Trophoblast cell (in vitro differentiated cells and primary cell): Measurements from ENCODE around the gene CACNA1D.

Source experiments
- DNase-seq, 2 donors: peaks; one replicate each; pipeline ENCODE4 v3.0.0-alpha.2; 2016
- H2AFZ ChIP-seq: 2 replicates; pipeline ENCODE4 v1.6.1; 2013; ENCODE audit warnings: low read length, moderate library complexity, mild to moderate bottlenecking; ENCODE audit not compliant: insufficient read depth, poor library complexity
- H2AK5ac ChIP-seq: 2 replicates; pipeline ENCODE4 v1.6.1; 2013; ENCODE audit warnings: mild to moderate bottlenecking, low read length
- H2BK120ac ChIP-seq: 2 replicates; pipeline ENCODE4 v1.6.1; 2013; ENCODE audit warnings: low read length, mild to moderate bottlenecking, moderate library complexity; ENCODE audit not compliant: insufficient read depth, poor library complexity
- H2BK12ac ChIP-seq: 2 replicates; pipeline ENCODE4 v1.6.1; 2013; ENCODE audit warnings: mild to moderate bottlenecking, low read length, moderate library complexity
- H2BK5ac ChIP-seq: 2 replicates; pipeline ENCODE4 v1.6.1; 2013; ENCODE audit warnings: low read length, low read depth, moderate library complexity, mild to moderate bottlenecking; ENCODE audit not compliant: poor library complexity
- H3K14ac ChIP-seq: 2 replicates; pipeline ENCODE4 v1.6.1; 2013; ENCODE audit warnings: mild to moderate bottlenecking, low read length
- H3K18ac ChIP-seq: 2 replicates; pipeline ENCODE4 v1.6.1; 2013; ENCODE audit warnings: mild to moderate bottlenecking, low read length
- H3K23ac ChIP-seq: 2 replicates; pipeline ENCODE4 v1.6.1; 2013; ENCODE audit warnings: low read length
- H3K27ac ChIP-seq: 2 replicates; pipeline ENCODE4 v1.5.1; 2013; ENCODE audit warnings: low read depth, mild to moderate bottlenecking, inconsistent platforms, low read length, moderate library complexity
- H3K27me3 ChIP-seq: 2 replicates; pipeline ENCODE4 v1.6.1; 2013; ENCODE audit warnings: inconsistent platforms, mild to moderate bottlenecking, low read length, moderate library complexity; ENCODE audit not compliant: insufficient read depth
- H3K36me3 ChIP-seq, 2 experiments: 1 replicate in 1 of 2; 2 replicates in 1 of 2; pipeline ENCODE4 v1.6.1; 2013; ENCODE audit warnings: low read length in 2 of 2, mild to moderate bottlenecking in 2 of 2, moderate library complexity in 1 of 2; ENCODE audit not compliant: insufficient read depth in 2 of 2, control insufficient read depth in 1 of 2
- H3K4ac ChIP-seq: 2 replicates; pipeline ENCODE4 v1.6.1; 2013; ENCODE audit warnings: low read depth, mild to moderate bottlenecking, low read length, moderate library complexity
- H3K4me1 ChIP-seq, 2 experiments: 1 replicate in 1 of 2; 2 replicates in 1 of 2; pipeline ENCODE4 v1.6.1; 2013; ENCODE audit warnings: low read length in 2 of 2, mild to moderate bottlenecking in 2 of 2, moderate library complexity in 1 of 2; ENCODE audit not compliant: insufficient read depth in 2 of 2, control insufficient read depth in 1 of 2
- H3K4me2 ChIP-seq: 2 replicates; pipeline ENCODE4 v1.6.1; 2013; ENCODE audit warnings: inconsistent platforms, mild to moderate bottlenecking, low read length, moderate library complexity
- H3K4me3 ChIP-seq: 2 replicates; pipeline ENCODE4 v1.5.1; 2013; ENCODE audit warnings: mild to moderate bottlenecking, low read depth, low read length, inconsistent platforms
- H3K79me1 ChIP-seq: one replicate; pipeline ENCODE4 v1.6.1; 2013; ENCODE audit warnings: low read length
- H3K79me2 ChIP-seq: 2 replicates; pipeline ENCODE4 v1.6.1; 2013; ENCODE audit warnings: low read length, mild to moderate bottlenecking; ENCODE audit not compliant: control insufficient read depth, insufficient read depth, poor library complexity
- H3K9ac ChIP-seq: 2 replicates; pipeline ENCODE4 v1.6.1; 2013; ENCODE audit warnings: mild to moderate bottlenecking, low read length
- H3K9me3 ChIP-seq: 2 replicates; pipeline ENCODE4 v1.6.1; 2013; ENCODE audit warnings: low read depth, mild to moderate bottlenecking, control low read depth, inconsistent platforms, low read length; ENCODE audit not compliant: insufficient read depth
- H4K12ac ChIP-seq: 2 replicates; pipeline ENCODE4 v1.6.1; 2013; ENCODE audit warnings: low read depth, mild to moderate bottlenecking, low read length, moderate library complexity
- H4K8ac ChIP-seq: 2 replicates; pipeline ENCODE4 v1.6.1; 2013; ENCODE audit warnings: low read depth, mild to moderate bottlenecking, low read length, moderate library complexity
- H4K91ac ChIP-seq: one replicate; pipeline ENCODE4 v1.6.1; 2013; ENCODE audit warnings: low read depth, mild to moderate bottlenecking, low read length, moderate library complexity
- WGBS: extraction: QIAGEN DNeasy Blood & Tissue Kit; methylation state at CpG from one replicate; pipeline ENCODE4 v1.1.7; 2013; ENCODE audit warnings: missing lambda C conversion rate; ENCODE audit not compliant: insufficient read length, insufficient coverage; ENCODE audit errors: extremely low coverage; 5-methylcytosine and 5-hydroxymethylcytosine counted together

The CACNA1D gene

DNA sequence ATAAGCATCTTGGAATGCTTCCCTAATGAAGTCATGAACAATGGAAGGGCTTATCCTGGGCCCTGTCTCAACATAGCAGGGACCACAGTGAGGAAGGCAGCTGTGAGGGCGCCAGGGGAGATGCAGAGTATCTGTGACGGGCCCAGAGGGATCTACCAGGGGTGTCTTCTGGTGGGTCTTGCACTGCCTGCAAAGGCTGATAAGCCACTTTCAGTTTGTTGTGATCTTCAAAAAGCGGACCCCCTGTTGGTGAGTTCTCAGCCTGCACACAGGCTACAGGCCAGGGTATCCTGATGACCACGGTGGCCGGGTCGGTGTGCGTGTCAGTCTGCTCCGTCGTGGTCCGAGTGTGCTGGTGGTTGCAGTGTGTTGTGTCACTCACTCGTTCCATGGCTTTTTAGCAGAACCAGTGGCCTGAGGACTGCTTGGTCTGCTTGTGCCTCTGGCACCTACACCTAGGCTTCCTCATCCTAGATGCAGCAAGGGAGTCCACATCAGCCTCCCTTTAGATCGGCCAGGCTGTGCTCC, 305.0 kb downstream of the CACNA1D start:
- no peak overlapping the region for H3K4me2 ChIP-seq
- no CpG with 5 or more reads among the region's 12 CpGs for WGBS
- no peaks in the 10 kb centered on the region for H3K36me3 ChIP-seq
- no peaks in the 10 kb centered on the region for H3K27me3 ChIP-seq
- no peaks in the 10 kb centered on the region for H3K79me2 ChIP-seq
- no peak overlapping the region for H3K27ac ChIP-seq
- no peak overlapping the region for H3K18ac ChIP-seq
- DNase-seq = no peak
- H3K4me1 ChIP-seq = peaks cover 13% of the 10 kb centered on the region in 2 experiments
- H4K91ac ChIP-seq = no peak overlapping the region
- H3K79me1 ChIP-seq = peaks cover 4% of the 10 kb centered on the region
- no peak overlapping the region for H2BK5ac ChIP-seq
- H2AFZ ChIP-seq = no peak overlapping the region
- no peak overlapping the region for H3K4me3 ChIP-seq
- H3K9ac ChIP-seq = no peak overlapping the region
- H2BK120ac ChIP-seq = no peak overlapping the region
- no peak overlapping the region for H3K4ac ChIP-seq
- H3K14ac ChIP-seq = no peak overlapping the region
- H3K23ac ChIP-seq = no peak overlapping the region
- no peak overlapping the region for H4K12ac ChIP-seq
- no peak overlapping the region for H2AK5ac ChIP-seq
- no peak overlapping the region for H2BK12ac ChIP-seq
- H3K9me3 ChIP-seq = no peaks in the 10 kb centered on the region
- no peak overlapping the region for H4K8ac ChIP-seq

DNA sequence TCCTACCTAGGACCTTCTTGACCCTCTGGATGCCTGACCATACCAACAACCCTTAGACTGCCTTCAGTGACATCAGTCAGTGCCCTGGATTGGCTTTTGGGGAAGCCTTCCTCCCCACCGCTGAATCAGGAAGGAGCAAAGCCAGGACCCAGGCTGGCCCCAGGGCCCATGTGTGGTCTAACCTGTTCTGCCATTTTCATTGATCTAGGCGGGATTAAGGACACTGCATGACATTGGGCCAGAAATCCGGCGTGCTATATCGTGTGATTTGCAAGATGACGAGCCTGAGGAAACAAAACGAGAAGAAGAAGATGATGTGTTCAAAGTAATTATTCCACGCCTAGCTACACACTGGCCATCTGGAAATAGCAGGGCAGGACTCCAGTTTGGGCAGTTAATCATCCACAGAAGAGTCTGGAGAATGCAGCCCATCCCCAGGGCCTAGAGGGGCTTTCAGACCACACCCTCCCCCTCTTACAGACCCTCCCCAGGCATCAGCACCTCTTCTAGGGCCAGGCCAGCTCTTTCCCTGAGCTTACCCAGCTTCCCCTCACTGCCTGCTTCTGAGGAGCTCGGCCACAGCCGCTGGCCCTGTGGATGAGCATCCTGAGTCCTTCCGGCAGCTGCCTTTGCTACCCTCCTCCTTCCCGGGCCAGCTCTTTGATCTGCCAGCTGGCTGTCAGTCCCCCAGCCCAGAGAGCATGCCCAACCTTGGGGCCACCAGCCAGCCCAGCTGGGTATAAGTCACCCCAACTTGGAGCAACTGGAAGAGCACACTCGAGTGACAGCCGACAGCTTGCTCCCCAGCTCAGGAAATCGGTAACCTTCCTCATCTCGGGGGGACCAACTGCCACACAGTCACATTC, 305.9 kb downstream of the CACNA1D start:
- no peak overlapping the region for H2AFZ ChIP-seq
- H3K9me3 ChIP-seq = no peaks in the 10 kb centered on the region
- no peak overlapping the region for H3K14ac ChIP-seq
- H4K12ac ChIP-seq = no peak overlapping the region
- no peak overlapping the region for H2BK12ac ChIP-seq
- H2BK120ac ChIP-seq = no peak overlapping the region
- H3K18ac ChIP-seq = no peak overlapping the region
- no peak overlapping the region for H3K4me2 ChIP-seq
- H4K91ac ChIP-seq = no peak overlapping the region
- H3K79me2 ChIP-seq = no peaks in the 10 kb centered on the region
- no peak overlapping the region for H3K23ac ChIP-seq
- no peaks in the 10 kb centered on the region for H3K36me3 ChIP-seq
- H3K27me3 ChIP-seq = no peaks in the 10 kb centered on the region
- H3K9ac ChIP-seq = no peak overlapping the region
- no peak overlapping the region for H2AK5ac ChIP-seq
- H4K8ac ChIP-seq = no peak overlapping the region
- no peak overlapping the region for H3K4ac ChIP-seq
- no peak overlapping the region for H2BK5ac ChIP-seq
- H3K4me3 ChIP-seq = no peak overlapping the region
- H3K27ac ChIP-seq = no peak overlapping the region
- DNase-seq = peak; percentile 22 to 60
- H3K4me1 ChIP-seq = peaks cover 17 to 21% of the 10 kb centered on the region in 2 experiments
- peaks cover 4% of the 10 kb centered on the region for H3K79me1 ChIP-seq
- WGBS = no CpG with 5 or more reads among the region's 16 CpGs

DNA sequence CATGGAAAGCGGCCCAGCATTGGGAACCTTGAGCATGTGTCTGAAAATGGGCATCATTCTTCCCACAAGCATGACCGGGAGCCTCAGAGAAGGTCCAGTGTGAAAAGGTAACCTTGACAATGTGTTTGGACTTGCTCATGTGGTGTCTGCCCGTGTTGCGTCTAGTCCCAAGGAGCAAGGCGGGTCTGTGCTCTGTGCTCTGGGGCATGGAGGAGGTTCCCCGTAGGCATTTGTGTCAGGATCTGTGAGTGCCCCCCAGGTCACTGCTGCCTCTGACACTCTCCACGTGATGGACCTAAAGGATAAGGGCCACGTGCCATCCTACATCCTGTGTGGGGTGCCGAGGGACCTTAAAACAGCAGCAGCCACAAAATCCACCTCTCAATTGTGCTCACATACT, 306.9 kb downstream of the CACNA1D start:
- Histone ChIP-seq H3K9me3 (no peaks in the 10 kb centered on the region), H3K9ac (no peak overlapping the region), H2AK5ac (no peak overlapping the region), H3K27ac (no peak overlapping the region), H2BK12ac (no peak overlapping the region), H3K79me1 (peaks cover 4% of the 10 kb centered on the region), H3K36me3 (no peaks in the 10 kb centered on the region), H4K12ac (no peak overlapping the region), H3K23ac (no peak overlapping the region), H4K8ac (no peak overlapping the region), H3K4me3 (peak overlapping the region; percentile 37), H3K4me2 (no peak overlapping the region), H3K14ac (no peak overlapping the region), H3K18ac (no peak overlapping the region), H3K27me3 (no peaks in the 10 kb centered on the region), H2BK5ac (no peak overlapping the region), H2BK120ac (no peak overlapping the region), H3K4ac (no peak overlapping the region), H3K79me2 (no peaks in the 10 kb centered on the region), H4K91ac (no peak overlapping the region), H3K4me1 (peaks cover 19 to 23% of the 10 kb centered on the region in 2 experiments), H2AFZ (no peak overlapping the region)
- DNase-seq = no peak
- no CpG with 5 or more reads among the region's 9 CpGs for WGBS

GRCh38 chr3:53802256-53802880, 308.0 kb downstream of the CACNA1D start:
- H3K23ac ChIP-seq = no peak overlapping the region
- no peak for DNase-seq
- no peak overlapping the region for H3K4ac ChIP-seq
- H3K4me2 ChIP-seq = no peak overlapping the region
- H3K18ac ChIP-seq = no peak overlapping the region
- H3K4me1 ChIP-seq = peaks cover 19 to 23% of the 10 kb centered on the region in 2 experiments
- H2BK120ac ChIP-seq = no peak overlapping the region
- no peaks in the 10 kb centered on the region for H3K27me3 ChIP-seq
- no peak overlapping the region for H3K9ac ChIP-seq
- no peak overlapping the region for H3K4me3 ChIP-seq
- H2BK12ac ChIP-seq = no peak overlapping the region
- H2AK5ac ChIP-seq = no peak overlapping the region
- H3K9me3 ChIP-seq = no peaks in the 10 kb centered on the region
- no CpG with 5 or more reads among the region's 8 CpGs for WGBS
- H4K12ac ChIP-seq = no peak overlapping the region
- no peak overlapping the region for H2AFZ ChIP-seq
- peaks cover 4% of the 10 kb centered on the region for H3K79me1 ChIP-seq
- H3K36me3 ChIP-seq = no peaks in the 10 kb centered on the region
- H3K27ac ChIP-seq = no peak overlapping the region
- no peak overlapping the region for H4K8ac ChIP-seq
- no peak overlapping the region for H3K14ac ChIP-seq
- H2BK5ac ChIP-seq = no peak overlapping the region
- H3K79me2 ChIP-seq = no peaks in the 10 kb centered on the region
- H4K91ac ChIP-seq = no peak overlapping the region
